Parathyroid adenoma (tissue), 2 donors: ENCODE data around the gene AFF3.

ENCODE experiments used
- H2AFZ ChIP-seq: fragments of 300-600 bp; sonication (generic); one replicate; pipeline ENCODE4 v1.7.0; 2017; ENCODE audit warnings: antibody characterized with exemption, mild to moderate bottlenecking
- H3K27ac ChIP-seq: fragments of 300-600 bp; sonication (generic); one replicate; pipeline ENCODE4 v1.7.0; 2017
- H3K27me3 ChIP-seq: fragments of 300-600 bp; sonication (generic); one replicate; pipeline ENCODE4 v1.7.0; 2017; ENCODE audit warnings: low read length; ENCODE audit not compliant: control insufficient read depth, insufficient read depth
- H3K36me3 ChIP-seq: fragments of 300-600 bp; sonication (generic); one replicate; pipeline ENCODE4 v1.7.0; 2017; ENCODE audit warnings: low read length; ENCODE audit not compliant: control insufficient read depth, insufficient read depth
- H3K4me1 ChIP-seq: fragments of 300-600 bp; sonication (generic); one replicate; pipeline ENCODE4 v1.7.0; 2017; ENCODE audit warnings: control low read depth
- H3K4me2 ChIP-seq: fragments of 300-600 bp; sonication (generic); one replicate; pipeline ENCODE4 v1.7.0; 2017; ENCODE audit warnings: low read length
- H3K4me3 ChIP-seq: fragments of 300-600 bp; sonication (generic); one replicate; pipeline ENCODE4 v1.7.0; 2017; ENCODE audit warnings: low read depth, low read length
- H3K79me2 ChIP-seq: fragments of 300-600 bp; sonication (generic); one replicate; pipeline ENCODE4 v1.7.0; 2017; ENCODE audit warnings: control low read depth
- H3K9ac ChIP-seq: fragments of 300-600 bp; sonication (generic); one replicate; pipeline ENCODE4 v1.7.0; 2017; ENCODE audit warnings: mild to moderate bottlenecking
- H3K9me3 ChIP-seq: fragments of 300-600 bp; sonication (generic); one replicate; pipeline ENCODE4 v1.7.0; 2017; ENCODE audit warnings: low read length; ENCODE audit not compliant: control insufficient read depth
- TF ChIP-seq, protein P1 (sequence below): fragments of 300-600 bp; sonication (generic); IDR thresholded peaks from one replicate; pipeline ENCODE4 v1.7.0; 2017; ENCODE audit warnings: antibody characterized with exemption, mild to moderate bottlenecking
- donor health status: primary hyperparathyroidism.

The AFF3 gene

DNA sequence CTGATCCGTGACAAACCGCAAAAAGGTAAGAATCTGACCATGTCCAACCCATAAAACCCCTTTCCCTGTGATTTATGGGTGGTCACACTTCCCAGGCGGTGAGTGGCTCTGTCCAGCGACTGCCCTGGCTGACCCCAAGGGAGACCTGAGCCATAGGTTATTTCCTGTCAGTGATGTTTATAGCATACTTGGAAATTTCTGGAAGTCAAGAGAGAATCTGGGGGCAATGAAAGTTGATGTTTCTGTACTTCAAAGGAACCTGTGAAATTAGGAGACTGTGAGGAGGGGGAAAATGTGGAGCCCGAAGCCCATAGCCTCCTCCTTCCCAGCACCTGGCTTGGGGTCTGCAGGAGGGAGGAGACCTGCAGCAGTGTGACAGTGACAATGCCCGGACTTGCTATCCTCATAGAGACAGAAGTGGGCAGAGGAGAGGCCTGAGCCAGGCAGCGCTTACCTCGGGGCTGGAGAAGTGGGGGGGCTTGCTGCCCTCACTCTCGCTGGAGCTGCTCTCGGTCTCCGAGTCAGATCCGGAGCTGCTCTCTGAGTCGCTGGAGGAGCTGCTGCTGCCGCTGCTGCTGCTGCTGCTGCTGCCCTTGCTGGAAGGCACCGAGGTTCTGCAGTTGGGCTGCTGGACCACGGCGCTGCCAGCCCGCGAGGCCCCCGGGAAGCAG is 541.3 kb downstream of the AFF3 start:
- TF ChIP-seq, protein P1, sequence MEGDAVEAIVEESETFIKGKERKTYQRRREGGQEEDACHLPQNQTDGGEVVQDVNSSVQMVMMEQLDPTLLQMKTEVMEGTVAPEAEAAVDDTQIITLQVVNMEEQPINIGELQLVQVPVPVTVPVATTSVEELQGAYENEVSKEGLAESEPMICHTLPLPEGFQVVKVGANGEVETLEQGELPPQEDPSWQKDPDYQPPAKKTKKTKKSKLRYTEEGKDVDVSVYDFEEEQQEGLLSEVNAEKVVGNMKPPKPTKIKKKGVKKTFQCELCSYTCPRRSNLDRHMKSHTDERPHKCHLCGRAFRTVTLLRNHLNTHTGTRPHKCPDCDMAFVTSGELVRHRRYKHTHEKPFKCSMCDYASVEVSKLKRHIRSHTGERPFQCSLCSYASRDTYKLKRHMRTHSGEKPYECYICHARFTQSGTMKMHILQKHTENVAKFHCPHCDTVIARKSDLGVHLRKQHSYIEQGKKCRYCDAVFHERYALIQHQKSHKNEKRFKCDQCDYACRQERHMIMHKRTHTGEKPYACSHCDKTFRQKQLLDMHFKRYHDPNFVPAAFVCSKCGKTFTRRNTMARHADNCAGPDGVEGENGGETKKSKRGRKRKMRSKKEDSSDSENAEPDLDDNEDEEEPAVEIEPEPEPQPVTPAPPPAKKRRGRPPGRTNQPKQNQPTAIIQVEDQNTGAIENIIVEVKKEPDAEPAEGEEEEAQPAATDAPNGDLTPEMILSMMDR: no peak

DNA sequence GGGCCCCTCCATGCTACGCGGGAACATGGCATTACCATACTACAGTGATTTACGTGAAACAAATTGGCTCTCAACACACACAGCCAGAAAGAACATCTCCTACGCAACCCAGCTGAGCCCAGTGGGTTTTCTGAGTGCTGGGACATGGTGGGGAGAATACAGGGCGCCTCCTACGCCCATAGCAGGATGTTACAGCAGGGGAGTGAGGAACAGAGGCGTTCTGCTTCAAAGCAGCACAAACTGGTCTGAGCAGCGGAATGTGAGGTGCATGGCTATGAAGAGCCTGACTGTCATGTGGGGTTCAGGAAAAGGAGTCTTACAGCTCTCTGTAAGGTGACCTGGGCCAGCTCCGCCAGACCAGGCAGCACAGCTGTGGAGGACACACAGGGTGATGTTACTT is 543.9 kb downstream of the AFF3 start:
- no peaks in the 10 kb centered on the region for H3K4me1 ChIP-seq
- H3K9ac ChIP-seq: no peak overlapping the region
- H3K27me3 ChIP-seq: no peaks in the 10 kb centered on the region
- no peak overlapping the region for H3K4me3 ChIP-seq
- no peaks in the 10 kb centered on the region for H3K9me3 ChIP-seq
- no peak overlapping the region for H2AFZ ChIP-seq
- no peak overlapping the region for H3K4me2 ChIP-seq
- no peak overlapping the region for H3K27ac ChIP-seq
- TF ChIP-seq, protein P1: no peak
- no peaks in the 10 kb centered on the region for H3K36me3 ChIP-seq
- no peaks in the 10 kb centered on the region for H3K79me2 ChIP-seq

More for the DNA sequence above, 541.3 kb downstream of the AFF3 start:
- Histone ChIP-seq H3K4me2 (no peak overlapping the region), H3K9ac (no peak overlapping the region), H3K27me3 (no peaks in the 10 kb centered on the region), H3K4me1 (no peaks in the 10 kb centered on the region), H3K4me3 (no peak overlapping the region), H3K27ac (no peak overlapping the region), H3K79me2 (no peaks in the 10 kb centered on the region), H2AFZ (peak overlapping the region; percentile 47), H3K36me3 (no peaks in the 10 kb centered on the region), H3K9me3 (no peaks in the 10 kb centered on the region)

DNA sequence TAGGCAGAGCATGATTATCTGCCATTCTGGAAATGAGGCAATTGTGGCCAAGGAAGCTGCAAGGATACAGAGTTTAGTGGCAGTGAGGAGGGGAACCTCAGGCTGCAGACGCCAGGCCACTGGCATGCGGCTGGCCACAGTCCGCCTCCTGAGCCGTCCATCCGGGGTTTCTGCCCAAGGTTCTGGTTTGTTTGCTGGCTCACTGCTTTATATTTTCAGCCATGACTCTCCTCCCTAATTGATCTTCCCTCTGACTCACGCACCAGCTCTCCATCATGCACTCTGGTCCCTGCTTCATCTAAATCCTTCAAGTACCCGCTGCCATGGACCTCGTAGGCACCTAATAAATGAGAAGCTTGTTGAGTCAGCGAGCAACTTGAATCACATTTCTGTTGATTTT is 544.8 kb downstream of the AFF3 start:
- no peak overlapping the region for H3K4me2 ChIP-seq
- TF ChIP-seq, protein P1: no peak
- H3K27me3 ChIP-seq: no peaks in the 10 kb centered on the region
- no peaks in the 10 kb centered on the region for H3K9me3 ChIP-seq
- H3K4me1 ChIP-seq: no peaks in the 10 kb centered on the region
- H3K9ac ChIP-seq: no peak overlapping the region
- H3K4me3 ChIP-seq: no peak overlapping the region
- H2AFZ ChIP-seq: no peak overlapping the region
- H3K27ac ChIP-seq: no peak overlapping the region
- H3K79me2 ChIP-seq: no peaks in the 10 kb centered on the region
- no peaks in the 10 kb centered on the region for H3K36me3 ChIP-seq

DNA sequence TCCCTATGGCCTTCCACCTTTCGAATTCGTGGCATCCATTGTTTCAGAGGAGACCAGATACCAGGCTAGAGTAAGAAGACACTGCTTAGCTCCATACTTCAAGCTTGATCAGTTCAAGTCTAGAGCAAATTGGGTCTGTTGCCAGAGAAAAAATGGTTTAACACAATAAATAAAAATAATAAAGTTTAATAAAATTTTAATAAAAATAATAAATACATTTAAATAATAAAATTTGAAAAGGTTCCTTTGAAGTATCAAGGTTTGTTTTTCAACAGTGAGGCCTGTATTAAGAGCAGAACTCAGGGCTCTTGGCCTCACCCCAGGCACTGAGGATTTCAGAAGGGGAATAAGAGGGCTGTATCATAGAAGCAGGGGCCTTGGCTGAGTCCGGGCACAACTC is 547.0 kb downstream of the AFF3 start:
- H3K4me2 ChIP-seq: no peak overlapping the region
- no peaks in the 10 kb centered on the region for H3K79me2 ChIP-seq
- no peak overlapping the region for H2AFZ ChIP-seq
- TF ChIP-seq, protein P1: no peak
- H3K27me3 ChIP-seq: no peaks in the 10 kb centered on the region
- H3K4me3 ChIP-seq: no peak overlapping the region
- H3K4me1 ChIP-seq: no peaks in the 10 kb centered on the region
- no peak overlapping the region for H3K9ac ChIP-seq
- H3K27ac ChIP-seq: no peak overlapping the region
- H3K9me3 ChIP-seq: no peaks in the 10 kb centered on the region
- no peaks in the 10 kb centered on the region for H3K36me3 ChIP-seq
